Suprapubic skin (tissue), 4 donors: ENCODE measurements around the gene AGAP3. TPM values are rescaled to one million over a fixed set of nuclear protein-coding genes. Genes with fewer than 3 reads are reported as not detected.

Experiments used
- DNase-seq, 2 donors: peaks; one replicate each; pipeline ENCODE4 v3.0.0-alpha.2; 2019; ENCODE audit warnings: low spot score in 2 of 2
- H3K27ac ChIP-seq: fragments of 200-600 bp; sonication (generic); one replicate; pipeline ENCODE4 v1.5.1; 2019
- H3K27me3 ChIP-seq: fragments of 200-600 bp; sonication (generic); one replicate; pipeline ENCODE4 v1.5.1; 2019
- H3K36me3 ChIP-seq: fragments of 200-600 bp; sonication (generic); one replicate; pipeline ENCODE4 v1.5.1; 2019
- H3K4me1 ChIP-seq: fragments of 200-600 bp; sonication (generic); one replicate; pipeline ENCODE4 v1.5.1; 2019
- H3K4me3 ChIP-seq: fragments of 200-600 bp; sonication (generic); one replicate; pipeline ENCODE4 v1.5.1; 2019; ENCODE audit warnings: mild to moderate bottlenecking
- H3K9me3 ChIP-seq: fragments of 200-600 bp; sonication (generic); one replicate; pipeline ENCODE4 v1.5.1; 2019
- CTCF ChIP-seq, 2 donors: fragments of 200-600 bp in 1 of 2; fragments of 450-650 bp in 1 of 2; sonication (generic) in 1 of 2; IDR thresholded peaks; one replicate each; pipeline ENCODE4 v1.5.1; 2016 to 2019; ENCODE audit warnings: antibody characterized with exemption in 2 of 2, mild to moderate bottlenecking in 1 of 2, moderate library complexity in 1 of 2
- EP300 ChIP-seq: sonication (generic); formaldehyde crosslinking; IDR thresholded peaks from one replicate; pipeline ENCODE4 v1.6.1; 2017; ENCODE audit warnings: antibody characterized with exemption
- POLR2A ChIP-seq, 2 donors: fragments of 450-650 bp; IDR thresholded peaks; one replicate each; pipeline ENCODE4 v1.6.1; 2017; ENCODE audit warnings: antibody characterized with exemption in 2 of 2, mild to moderate bottlenecking in 2 of 2, moderate library complexity in 2 of 2
- POLR2AphosphoS5 ChIP-seq, 3 donors: sonication (generic); formaldehyde crosslinking; IDR thresholded peaks; one replicate each; pipeline ENCODE4 v1.6.1; 2017; ENCODE audit warnings: antibody characterized with exemption in 3 of 3
- WGBS: methylation state at CpG from one replicate; pipeline ENCODE4 v1.1.5; 2018; 5-methylcytosine and 5-hydroxymethylcytosine counted together
- total RNA-seq, 4 donors: library from RNA; depleted of rRNA; stranded (reverse); fragments of >200 nt; gene quantifications; one replicate each; pipeline ENCODE4 v1.1.0, GENCODE V29; 2016

AGAP3 gene
- total RNA-seq, 4 donors from 2014 or later: 126 to 162 (median 134) TPM

- no peaks in the 10 kb centered on the region for H3K9me3 ChIP-seq
- no peak overlapping the region for H3K27ac ChIP-seq
- H3K36me3 ChIP-seq: peaks cover 87% of the 10 kb centered on the region
- H3K4me1 ChIP-seq: no peaks in the 10 kb centered on the region
- H3K4me3 ChIP-seq: no peak overlapping the region
- no peaks in the 10 kb centered on the region for H3K27me3 ChIP-seq
- no peak for DNase-seq
- TF ChIP-seq CTCF (IDR thresholded peaks at IDR 0.05) (no peak), POLR2AphosphoS5 (IDR thresholded peaks at IDR 0.05) (no peak), POLR2A (IDR thresholded peaks at IDR 0.05) (no peak), EP300 (no peak)
- WGBS: 92% methylated on average over 7 of the region's 7 CpGs
Observed at GRCh38 chr7:151140826-151141225, 54.6 kb downstream of the AGAP3 start.

GRCh38 chr7:151141311-151141854 lies 55.1 kb downstream of the AGAP3 start:
- H3K4me3 ChIP-seq: no peak overlapping the region
- peaks cover 83% of the 10 kb centered on the region for H3K36me3 ChIP-seq
- DNase-seq: peak in 1 of 2 donors; percentile 72
- TF ChIP-seq POLR2A (IDR thresholded peaks at IDR 0.05): no peak
- no peak for TF ChIP-seq CTCF (IDR thresholded peaks at IDR 0.05)
- H3K27ac ChIP-seq: no peak overlapping the region
- WGBS: 89% methylated on average over 8 of the region's 9 CpGs
- H3K4me1 ChIP-seq: no peaks in the 10 kb centered on the region
- no peaks in the 10 kb centered on the region for H3K27me3 ChIP-seq
- H3K9me3 ChIP-seq: no peaks in the 10 kb centered on the region

GRCh38 chr7:151141855-151142685 lies 55.8 kb downstream of the AGAP3 start:
- DNase-seq: no peak
- H3K36me3 ChIP-seq: peaks cover 76% of the 10 kb centered on the region
- H3K9me3 ChIP-seq: no peaks in the 10 kb centered on the region
- H3K4me1 ChIP-seq: no peaks in the 10 kb centered on the region
- no peak overlapping the region for H3K4me3 ChIP-seq
- 88% methylated on average over 12 of the region's 31 CpGs for WGBS
- no peak overlapping the region for H3K27ac ChIP-seq
- no peak for TF ChIP-seq POLR2A (IDR thresholded peaks at IDR 0.05)
- TF ChIP-seq POLR2AphosphoS5 (IDR thresholded peaks at IDR 0.05): no peak
- no peak for TF ChIP-seq CTCF (IDR thresholded peaks at IDR 0.05)
- no peak for TF ChIP-seq EP300
- no peaks in the 10 kb centered on the region for H3K27me3 ChIP-seq

GRCh38 chr7:151142686-151143040 lies 56.4 kb downstream of the AGAP3 start:
- H3K36me3 ChIP-seq: peaks cover 70% of the 10 kb centered on the region
- no peaks in the 10 kb centered on the region for H3K27me3 ChIP-seq
- DNase-seq: no peak
- H3K4me3 ChIP-seq: no peak overlapping the region
- H3K4me1 ChIP-seq: no peaks in the 10 kb centered on the region
- WGBS: 80% methylated on average over 10 of the region's 10 CpGs
- H3K27ac ChIP-seq: no peak overlapping the region
- H3K9me3 ChIP-seq: no peaks in the 10 kb centered on the region
- TF ChIP-seq CTCF (IDR thresholded peaks at IDR 0.05) (no peak), POLR2AphosphoS5 (IDR thresholded peaks at IDR 0.05) (no peak), POLR2A (IDR thresholded peaks at IDR 0.05) (no peak), EP300 (no peak)

- Histone ChIP-seq H3K36me3 (peaks cover 62% of the 10 kb centered on the region), H3K27ac (no peak overlapping the region), H3K27me3 (peaks cover 3% of the 10 kb centered on the region), H3K9me3 (no peaks in the 10 kb centered on the region), H3K4me3 (no peak overlapping the region), H3K4me1 (no peaks in the 10 kb centered on the region)
- no peak for TF ChIP-seq POLR2A (IDR thresholded peaks at IDR 0.05)
- TF ChIP-seq EP300: no peak
- TF ChIP-seq CTCF (IDR thresholded peaks at IDR 0.05): no peak
- TF ChIP-seq POLR2AphosphoS5 (IDR thresholded peaks at IDR 0.05): no peak
- DNase-seq: peak in 1 of 2 donors; percentile 76
- WGBS: 71% methylated on average over 25 of the region's 25 CpGs
Observed at GRCh38 chr7:151143261-151144015, 57.2 kb downstream of the AGAP3 start.
